Kidney (tissue), 14 donors: ENCODE data around the gene VCL. TPM values are rescaled to one million over a fixed set of nuclear protein-coding genes. Genes with fewer than 3 reads are reported as not detected.

Experiments used
- DNase-seq, 5 donors: peaks; one replicate each; pipeline ENCODE4 v3.0.0-alpha.2; 2013 to 2020
- FAIRE-seq: peaks from 2 replicates; lab custom pipeline; 2012; peaks lifted over from hg19 to GRCh38; lab: Jason Lieb, UNC
- H3K27ac ChIP-seq, 2 donors: one replicate each; pipeline ENCODE4 v1.7.0; 2013; ENCODE audit warnings: low read depth in 2 of 2, low read length in 2 of 2, inconsistent platforms in 1 of 2
- H3K27me3 ChIP-seq: one replicate; pipeline ENCODE4 v1.7.1; 2013; ENCODE audit warnings: low read length, inconsistent platforms; ENCODE audit not compliant: control insufficient read depth, insufficient read depth
- H3K36me3 ChIP-seq, 3 donors: one replicate each; pipeline versions ENCODE4 v1.7.0 to v1.7.1; 2013; ENCODE audit warnings: low read length in 3 of 3, control low read depth in 1 of 3, inconsistent platforms in 1 of 3; ENCODE audit not compliant: insufficient read depth in 3 of 3, control insufficient read depth in 2 of 3
- H3K4me1 ChIP-seq, 3 donors: one replicate each; pipeline versions ENCODE4 v1.7.0 to v1.7.1; 2013; ENCODE audit warnings: low read length in 3 of 3, inconsistent platforms in 1 of 3, low read depth in 1 of 3; ENCODE audit not compliant: control insufficient read depth in 2 of 3, insufficient read depth in 2 of 3
- H3K4me3 ChIP-seq, 3 donors: one replicate each; pipeline versions ENCODE4 v1.7.0 to v1.8.1; 2013; ENCODE audit warnings: low read length in 3 of 3, control low read depth in 1 of 3, inconsistent platforms in 1 of 3
- H3K9ac ChIP-seq, 3 donors: one replicate each; pipeline versions ENCODE4 v1.7.0 to v1.7.1; 2013; ENCODE audit warnings: low read length in 3 of 3, control low read depth in 1 of 3, inconsistent platforms in 1 of 3
- H3K9me3 ChIP-seq, 3 donors: one replicate each; pipeline versions ENCODE4 v1.7.0 to v1.7.1; 2013; ENCODE audit warnings: low read length in 3 of 3, control low read depth in 1 of 3, inconsistent platforms in 1 of 3; ENCODE audit not compliant: control insufficient read depth in 2 of 3, insufficient read depth in 1 of 3
- intact Hi-C: fragments of 100-400 bp; cut with DNase I; formaldehyde crosslinking; loops from one replicate; pipeline ENCODE4 v1.11.1; 2022
- polyA plus RNA-seq: library from polyadenylated mRNA; stranded (reverse); fragments of 350-450 nt; fragmentation: Illumina TruSeq; extraction: RNeasy Lipid Tissue Mini Kit (QIAGEN cat#74804); gene quantifications from one replicate; pipeline ENCODE4 v1.2.3, GENCODE V29; 2014; ENCODE audit warnings: low read depth, low replicate concordance; ENCODE audit not compliant: insufficient read depth
- total RNA-seq: library from RNA; stranded (reverse); fragmentation: NEBNext Ultra II Directional; extraction: Animal tissue kit (Norgen Biotek cat#: 25700); gene quantifications from one replicate; pipeline ENCODE4 v1.2.1, GENCODE V29; 2021
- TF ChIP-seq, protein P1 (sequence below): IDR thresholded peaks from 3 replicates; pipeline ENCODE4 v1.5.1; 2012; ENCODE audit warnings: mild to moderate bottlenecking, moderate library complexity, borderline replicate concordance; ENCODE audit not compliant: insufficient read depth; ENCODE audit errors: extremely low read depth
- donor health status: control.
- donor health status: control.
- donor health status: control.
- donor health status: control.
- donor health status: control.
- donor health status: DM: yes; HTN: yes; CAD: no.
- donor health status: Normal renal cell carcinoma (clear cell type).

Gene VCL
- total and polyA plus RNA-seq, 2 donors from 2014 or later = 23.8 to 167 TPM

DNA sequence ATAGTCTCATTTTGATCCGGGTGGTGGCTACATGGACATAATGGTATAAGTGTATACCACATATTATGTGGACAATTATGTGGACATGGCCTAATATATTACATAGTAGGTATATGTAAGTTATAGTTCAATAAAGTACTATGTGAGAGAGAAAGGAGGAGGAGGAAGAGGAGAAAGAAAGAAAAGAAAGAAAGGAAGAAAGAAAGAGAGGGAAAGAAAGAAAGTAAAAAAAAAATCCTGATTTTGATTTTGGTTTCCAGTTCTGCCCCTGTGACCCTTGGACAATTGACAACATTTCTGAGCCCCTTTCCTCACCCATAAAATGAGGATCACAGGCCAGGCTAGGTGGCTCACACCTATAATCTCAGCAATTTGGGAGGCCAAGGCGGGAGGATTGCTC is 42.2 kb upstream of the VCL start:
- Histone ChIP-seq H3K4me3 (no peak overlapping the region), H3K9ac (no peak overlapping the region), H3K36me3 (no peaks in the 10 kb centered on the region), H3K27ac (no peak overlapping the region), H3K27me3 (no peaks in the 10 kb centered on the region), H3K9me3 (no peaks in the 10 kb centered on the region), H3K4me1 (no peaks in the 10 kb centered on the region)
- TF ChIP-seq, protein P1, sequence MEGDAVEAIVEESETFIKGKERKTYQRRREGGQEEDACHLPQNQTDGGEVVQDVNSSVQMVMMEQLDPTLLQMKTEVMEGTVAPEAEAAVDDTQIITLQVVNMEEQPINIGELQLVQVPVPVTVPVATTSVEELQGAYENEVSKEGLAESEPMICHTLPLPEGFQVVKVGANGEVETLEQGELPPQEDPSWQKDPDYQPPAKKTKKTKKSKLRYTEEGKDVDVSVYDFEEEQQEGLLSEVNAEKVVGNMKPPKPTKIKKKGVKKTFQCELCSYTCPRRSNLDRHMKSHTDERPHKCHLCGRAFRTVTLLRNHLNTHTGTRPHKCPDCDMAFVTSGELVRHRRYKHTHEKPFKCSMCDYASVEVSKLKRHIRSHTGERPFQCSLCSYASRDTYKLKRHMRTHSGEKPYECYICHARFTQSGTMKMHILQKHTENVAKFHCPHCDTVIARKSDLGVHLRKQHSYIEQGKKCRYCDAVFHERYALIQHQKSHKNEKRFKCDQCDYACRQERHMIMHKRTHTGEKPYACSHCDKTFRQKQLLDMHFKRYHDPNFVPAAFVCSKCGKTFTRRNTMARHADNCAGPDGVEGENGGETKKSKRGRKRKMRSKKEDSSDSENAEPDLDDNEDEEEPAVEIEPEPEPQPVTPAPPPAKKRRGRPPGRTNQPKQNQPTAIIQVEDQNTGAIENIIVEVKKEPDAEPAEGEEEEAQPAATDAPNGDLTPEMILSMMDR = no peak
- intact Hi-C loops = no loop called here
- DNase-seq = no peak
- no peak for FAIRE-seq

DNA sequence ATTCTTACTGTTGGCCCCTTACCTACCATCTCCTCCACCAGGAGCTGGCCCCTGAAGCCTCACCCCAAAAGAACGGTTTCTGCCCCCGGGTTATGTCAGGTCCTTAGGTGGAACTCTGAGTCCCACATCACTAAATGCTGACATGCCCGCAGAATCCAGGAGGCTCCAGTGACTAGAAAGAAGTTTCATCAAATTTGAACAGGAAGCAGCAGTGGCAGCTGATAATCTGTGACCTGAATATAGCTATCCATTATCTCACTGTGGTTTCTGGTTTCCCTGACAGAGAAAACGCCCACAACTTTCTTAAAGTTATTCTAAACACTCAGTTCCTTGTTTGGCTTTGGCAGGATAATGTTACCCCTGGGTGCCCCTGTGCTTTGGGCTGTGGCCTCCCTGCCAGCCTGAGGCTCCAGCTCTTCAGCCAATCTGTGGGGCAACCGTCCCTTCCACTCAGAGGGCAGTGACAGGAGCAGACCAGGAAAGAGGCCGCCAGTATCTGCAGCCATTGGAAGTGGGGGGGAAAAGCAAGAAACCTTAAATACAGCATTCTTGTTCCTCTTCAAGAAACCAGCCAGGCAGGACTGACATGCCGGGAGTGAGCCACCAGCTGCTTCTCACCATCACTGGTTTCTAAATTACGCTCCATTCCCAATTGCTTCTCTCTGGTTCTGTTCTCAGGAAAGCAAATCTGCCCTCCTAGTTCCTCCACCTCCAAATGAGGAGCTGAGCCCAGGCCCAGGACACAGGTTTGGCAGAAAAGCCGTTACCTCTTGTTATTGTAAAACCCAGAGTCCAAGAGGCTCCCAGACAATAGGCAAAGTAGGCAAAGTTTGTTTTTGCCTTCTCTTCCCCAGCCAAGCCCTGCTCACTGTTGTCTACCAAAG is 41.2 kb upstream of the VCL start:
- no peaks in the 10 kb centered on the region for H3K36me3 ChIP-seq
- no peak overlapping the region for H3K27ac ChIP-seq
- H3K27me3 ChIP-seq = no peaks in the 10 kb centered on the region
- DNase-seq (peak in 4 of 5 donors; percentile 49 to 80 (median 62)), FAIRE-seq (no peak)
- TF ChIP-seq, protein P1 = no peak
- no peaks in the 10 kb centered on the region for H3K9me3 ChIP-seq
- no peak overlapping the region for H3K9ac ChIP-seq
- intact Hi-C loops = no loop called here
- no peak overlapping the region for H3K4me3 ChIP-seq
- H3K4me1 ChIP-seq = no peaks in the 10 kb centered on the region

DNA sequence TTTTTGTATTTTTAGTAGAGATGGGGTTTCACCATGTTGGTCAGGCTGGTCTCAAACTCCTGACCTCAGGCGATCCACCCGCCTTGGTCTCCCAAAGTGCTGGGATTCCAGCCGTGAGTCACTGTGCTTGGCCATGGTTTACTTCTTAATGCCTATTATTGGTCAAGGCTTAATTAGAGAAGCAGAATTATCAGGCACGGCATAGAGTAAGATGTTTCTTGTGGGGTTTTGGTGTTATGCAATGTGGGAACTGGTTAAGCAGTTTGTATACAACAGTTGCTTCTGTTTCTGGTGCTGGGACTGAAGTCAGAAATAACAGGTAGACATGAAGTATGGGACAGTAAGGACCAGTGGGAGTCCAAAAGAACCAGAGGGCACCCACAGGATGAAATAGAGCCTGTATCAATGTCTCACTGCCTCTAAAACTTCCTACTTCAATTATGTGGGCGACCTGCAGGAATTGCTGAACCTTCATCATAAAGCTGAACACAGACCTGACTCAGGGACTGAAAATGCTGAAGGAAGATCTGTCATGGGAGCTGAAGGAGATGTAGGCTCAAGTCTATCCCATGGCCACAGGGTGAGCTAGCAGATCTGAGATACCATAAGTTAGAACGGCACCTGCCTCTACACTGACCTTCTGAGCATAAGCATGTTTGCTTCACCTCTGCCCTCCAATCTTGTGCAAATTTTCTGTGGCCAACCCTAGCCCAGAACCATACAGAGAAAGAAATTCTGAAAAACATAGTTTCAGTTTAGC is 38.3 kb upstream of the VCL start:
- Histone ChIP-seq H3K36me3 (no peaks in the 10 kb centered on the region), H3K9me3 (no peaks in the 10 kb centered on the region), H3K4me3 (no peak overlapping the region), H3K27ac (no peak overlapping the region), H3K27me3 (no peaks in the 10 kb centered on the region), H3K9ac (no peak overlapping the region), H3K4me1 (no peaks in the 10 kb centered on the region)
- TF ChIP-seq, protein P1 = no peak
- FAIRE-seq = no peak
- intact Hi-C loops = no loop called here
- no peak for DNase-seq
